Mesendoderm (in vitro differentiated cells): Measurements from ENCODE around the gene LIM2.
A peak's percentile ranks its signal among the peaks of the same experiment; 100 is the strongest.
"Not testable (repeated sequence)": the region's sequence is repeated elsewhere in the genome, so short reads cannot be mapped to it uniquely, and the experiment has no call there.

ENCODE experiments used
- DNase-seq: peaks from one replicate; pipeline ENCODE4 v3.0.0; 2013
- H2AK5ac ChIP-seq: 2 replicates; pipeline ENCODE4 v1.6.1; 2013; ENCODE audit warnings: low read length, inconsistent platforms
- H2BK120ac ChIP-seq: 2 replicates; pipeline ENCODE4 v1.6.1; 2013; ENCODE audit warnings: low read depth, mild to moderate bottlenecking, low read length, moderate library complexity, mixed read lengths
- H2BK15ac ChIP-seq: replicated peaks from 2 replicates; pipeline ENCODE4 v1.6.1; 2013; ENCODE audit warnings: low read depth, mild to moderate bottlenecking, moderate library complexity
- H2BK5ac ChIP-seq: 2 replicates; pipeline ENCODE4 v1.6.1; 2013; ENCODE audit warnings: low read length, inconsistent platforms
- H3K18ac ChIP-seq: 2 replicates; pipeline ENCODE4 v1.6.1; 2013; ENCODE audit warnings: mild to moderate bottlenecking, low read length, mixed read lengths
- H3K23ac ChIP-seq: one replicate; pipeline ENCODE4 v1.6.1; 2013; ENCODE audit warnings: low read length
- H3K27ac ChIP-seq: 2 replicates; pipeline ENCODE4 v1.5.1; 2013; ENCODE audit warnings: low read depth, mild to moderate bottlenecking, inconsistent platforms, low read length, moderate library complexity
- H3K27me3 ChIP-seq: 2 replicates; pipeline ENCODE4 v1.6.1; 2013; ENCODE audit warnings: low read length, control low read depth, mild to moderate bottlenecking, inconsistent platforms; ENCODE audit not compliant: insufficient read depth, poor library complexity
- H3K36me3 ChIP-seq: 2 replicates; pipeline ENCODE4 v1.6.1; 2013; ENCODE audit warnings: low read length, inconsistent platforms; ENCODE audit not compliant: control insufficient read depth, insufficient read depth
- H3K4ac ChIP-seq: one replicate; pipeline ENCODE4 v1.6.1; 2013; ENCODE audit warnings: low read depth, mild to moderate bottlenecking, low read length, moderate library complexity
- H3K4me1 ChIP-seq: 2 replicates; pipeline ENCODE4 v1.6.1; 2013; ENCODE audit warnings: low read depth, low read length, inconsistent platforms; ENCODE audit not compliant: control insufficient read depth
- H3K4me2 ChIP-seq: 2 replicates; pipeline ENCODE4 v1.6.1; 2013; ENCODE audit warnings: low read length
- H3K4me3 ChIP-seq: 2 replicates; pipeline ENCODE4 v1.5.1; 2013; ENCODE audit warnings: mild to moderate bottlenecking, low read length
- H3K56ac ChIP-seq: one replicate; pipeline ENCODE4 v1.6.1; 2013; ENCODE audit warnings: low read length
- H3K79me1 ChIP-seq: 2 replicates; pipeline ENCODE4 v1.6.1; 2013; ENCODE audit warnings: low read length, inconsistent platforms
- H3K79me2 ChIP-seq: 2 replicates; pipeline ENCODE4 v1.6.1; 2013; ENCODE audit warnings: mild to moderate bottlenecking, low read length; ENCODE audit not compliant: control insufficient read depth, insufficient read depth
- H3K9ac ChIP-seq: 2 replicates; pipeline ENCODE4 v1.6.1; 2013; ENCODE audit warnings: low read length, inconsistent platforms
- H4K5ac ChIP-seq: one replicate; pipeline ENCODE4 v1.6.1; 2013; ENCODE audit warnings: low read length
- H4K8ac ChIP-seq: one replicate; pipeline ENCODE4 v1.6.1; 2013; ENCODE audit warnings: low read depth, mild to moderate bottlenecking, control low read depth, low read length, moderate library complexity
- WGBS: extraction: QIAGEN DNeasy Blood & Tissue Kit; methylation state at CpG from one replicate; pipeline ENCODE4 v1.1.7; 2013; ENCODE audit warnings: low lambda C conversion rate, missing lambda C conversion rate; ENCODE audit not compliant: insufficient coverage; ENCODE audit errors: extremely low coverage; 5-methylcytosine and 5-hydroxymethylcytosine counted together

The LIM2 gene

GRCh38 chr19:51422053-51422448 lies 34.3 kb upstream of the LIM2 start:
- Histone ChIP-seq H3K4ac (no peak overlapping the region), H3K27me3 (no peaks in the 10 kb centered on the region), H3K18ac (no peak overlapping the region), H3K27ac (no peak overlapping the region), H3K79me1 (no peaks in the 10 kb centered on the region), H3K4me1 (no peaks in the 10 kb centered on the region), H2BK120ac (no peak overlapping the region), H4K5ac (no peak overlapping the region), H2BK15ac (no peak overlapping the region), H3K79me2 (no peaks in the 10 kb centered on the region), H3K9ac (no peak overlapping the region), H4K8ac (no peak overlapping the region), H2AK5ac (no peak overlapping the region), H3K4me3 (no peak overlapping the region), H3K36me3 (no peaks in the 10 kb centered on the region), H2BK5ac (no peak overlapping the region), H3K56ac (no peak overlapping the region), H3K4me2 (no peak overlapping the region), H3K23ac (no peak overlapping the region)
- no CpG with 5 or more reads among the region's 19 CpGs for WGBS
- peak; percentile 85 for DNase-seq

GRCh38 chr19:51421229-51422052 lies 33.7 kb upstream of the LIM2 start:
- Histone ChIP-seq H2AK5ac (no peak overlapping the region), H4K5ac (no peak overlapping the region), H4K8ac (no peak overlapping the region), H3K9ac (no peak overlapping the region), H3K79me1 (no peaks in the 10 kb centered on the region), H2BK120ac (no peak overlapping the region), H3K27me3 (no peaks in the 10 kb centered on the region), H2BK5ac (no peak overlapping the region), H3K4ac (no peak overlapping the region), H3K27ac (no peak overlapping the region), H3K4me1 (no peaks in the 10 kb centered on the region), H3K79me2 (no peaks in the 10 kb centered on the region), H3K18ac (no peak overlapping the region), H3K56ac (no peak overlapping the region), H3K36me3 (no peaks in the 10 kb centered on the region), H2BK15ac (no peak overlapping the region), H3K4me2 (no peak overlapping the region), H3K4me3 (no peak overlapping the region), H3K23ac (no peak overlapping the region)
- peak; percentile 1 for DNase-seq
- WGBS, result no CpG with 5 or more reads among the region's 39 CpGs

GRCh38 chr19:51420511-51420910 lies 32.7 kb upstream of the LIM2 start:
- H3K36me3 ChIP-seq, result not testable (repeated sequence)

GRCh38 chr19:51418707-51419106 lies 30.9 kb upstream of the LIM2 start:
- Histone ChIP-seq H3K36me3 (no peaks in the 10 kb centered on the region), H3K4ac (no peak overlapping the region), H3K4me3 (no peak overlapping the region), H2AK5ac (no peak overlapping the region), H3K9ac (no peak overlapping the region), H3K27me3 (no peaks in the 10 kb centered on the region), H3K79me1 (no peaks in the 10 kb centered on the region), H3K18ac (no peak overlapping the region), H3K23ac (no peak overlapping the region), H2BK120ac (no peak overlapping the region), H4K8ac (no peak overlapping the region), H3K56ac (no peak overlapping the region), H3K4me1 (no peaks in the 10 kb centered on the region), H3K27ac (no peak overlapping the region), H2BK5ac (no peak overlapping the region), H2BK15ac (no peak overlapping the region), H4K5ac (no peak overlapping the region), H3K79me2 (no peaks in the 10 kb centered on the region), H3K4me2 (no peak overlapping the region)
- WGBS, result no CpG with 5 or more reads among the region's 2 CpGs
- no peak for DNase-seq

More at GRCh38 chr19:51420511-51420910, 32.7 kb upstream of the LIM2 start:
- not testable (repeated sequence) for H2AK5ac ChIP-seq, H3K4me1 ChIP-seq, H3K9ac ChIP-seq, H2BK15ac ChIP-seq, H3K4me2 ChIP-seq, H3K79me1 ChIP-seq, H2BK120ac ChIP-seq, H4K5ac ChIP-seq, H4K8ac ChIP-seq, H3K23ac ChIP-seq, H3K18ac ChIP-seq, H3K4me3 ChIP-seq, H3K27ac ChIP-seq, H3K79me2 ChIP-seq, H2BK5ac ChIP-seq, H3K4ac ChIP-seq, DNase-seq, H3K27me3 ChIP-seq, H3K56ac ChIP-seq
- no CpG with 5 or more reads among the region's 11 CpGs for WGBS

- Histone ChIP-seq H3K4ac (no peak overlapping the region), H3K4me3 (no peak overlapping the region), H3K79me2 (no peaks in the 10 kb centered on the region), H3K56ac (no peak overlapping the region), H3K79me1 (no peaks in the 10 kb centered on the region), H4K5ac (no peak overlapping the region), H3K27ac (no peak overlapping the region), H2AK5ac (no peak overlapping the region), H3K36me3 (no peaks in the 10 kb centered on the region), H3K18ac (no peak overlapping the region), H3K23ac (no peak overlapping the region), H3K4me1 (no peaks in the 10 kb centered on the region), H3K4me2 (no peak overlapping the region), H2BK120ac (no peak overlapping the region), H2BK15ac (no peak overlapping the region), H4K8ac (no peak overlapping the region), H3K27me3 (no peaks in the 10 kb centered on the region), H3K9ac (no peak overlapping the region), H2BK5ac (no peak overlapping the region)
- no peak for DNase-seq
- no CpG with 5 or more reads among the region's 3 CpGs for WGBS
These were observed 30.0 kb upstream of the LIM2 start for GRCh38 chr19:51417810-51418157.
